NCI-H2171 treated with DMSO at 0.1 percent for 48 hours (cell line): Measurements from ENCODE around the gene ESRRA.
"Not testable (repeated sequence)": the region's sequence is repeated elsewhere in the genome, so short reads cannot be mapped to it uniquely, and the experiment has no call there.

Source experiments
- DNase-seq: peaks from one replicate; lab custom pipeline; 2025; lab: John Stamatoyannopoulos, UW

ESRRA gene

GRCh38 chr11:64314146-64314804 lies 9.0 kb downstream of the ESRRA start:
- no peak for DNase-seq

- no peak for DNase-seq
Measured at GRCh38 chr11:64314805-64315561, 9.7 kb downstream of the ESRRA start.

GRCh38 chr11:64315667-64316526 lies 10.6 kb downstream of the ESRRA start:
- not testable (repeated sequence) for DNase-seq

GRCh38 chr11:64316672-64317324 lies 11.5 kb downstream of the ESRRA start:
- peak; percentile 82 for DNase-seq

GRCh38 chr11:64317325-64317960 lies 12.1 kb downstream of the ESRRA start, which contains the start of gene TRMT112:
TRMT112 (minus strand) TSS chr11:64317559; CDS start chr11:64317526, 33 bp downstream.
- DNase-seq, result peak; percentile 99

GRCh38 chr11:64317961-64318765 lies 12.8 kb downstream of the ESRRA start, which contains the start of gene PRDX5:
PRDX5 (plus strand) TSS chr11:64318121; CDS start chr11:64318216, 95 bp downstream.
- DNase-seq, result peak; percentile 97

- DNase-seq, result peak; percentile 29
Measured at GRCh38 chr11:64318766-64319761, 13.7 kb downstream of the ESRRA start.

GRCh38 chr11:64320556-64320955 lies 15.2 kb downstream of the ESRRA start:
- DNase-seq, result no peak

- DNase-seq, result no peak
Measured at GRCh38 chr11:64321026-64321425, 15.7 kb downstream of the ESRRA start.

GRCh38 chr11:64321533-64321932 lies 16.2 kb downstream of the ESRRA start:
- peak; percentile 66 for DNase-seq

GRCh38 chr11:64322925-64323260 lies 17.6 kb downstream of the ESRRA start:
- no peak for DNase-seq

- DNase-seq, result no peak
Measured at GRCh38 chr11:64323373-64323772, 18.0 kb downstream of the ESRRA start.

GRCh38 chr11:64323984-64324383 lies 18.7 kb downstream of the ESRRA start:
- not testable (repeated sequence) for DNase-seq

GRCh38 chr11:64324692-64325469 lies 19.6 kb downstream of the ESRRA start:
- DNase-seq, result peak; percentile 68

GRCh38 chr11:64327375-64327774 lies 22.1 kb downstream of the ESRRA start:
- DNase-seq, result no peak

- no peak for DNase-seq
Measured at GRCh38 chr11:64327993-64328392, 22.7 kb downstream of the ESRRA start.

- DNase-seq, result no peak
Measured at GRCh38 chr11:64330888-64331287, 25.6 kb downstream of the ESRRA start.

- no peak for DNase-seq
Measured at GRCh38 chr11:64331569-64332371, 26.4 kb downstream of the ESRRA start.
